Kidney glomerular epithelial cell (primary cell): ENCODE measurements around the gene SEMA6A.

ENCODE experiments used
- DNase-seq: peaks from one replicate; lab custom pipeline; 2025; lab: John Stamatoyannopoulos, UW

Gene SEMA6A

GRCh38 chr5:116522356-116523136 is 52.1 kb downstream of the SEMA6A start:
- DNase-seq: no peak

- DNase-seq: no peak
These were observed 53.3 kb downstream of the SEMA6A start for GRCh38 chr5:116521173-116521872.

- DNase-seq: no peak
These were observed 53.9 kb downstream of the SEMA6A start for GRCh38 chr5:116520771-116521170.

- DNase-seq: no peak
These were observed 56.2 kb downstream of the SEMA6A start for GRCh38 chr5:116518423-116518822.

- DNase-seq: no peak
These were observed 57.1 kb downstream of the SEMA6A start for GRCh38 chr5:116517488-116517887.

GRCh38 chr5:116516021-116516420 is 58.6 kb downstream of the SEMA6A start:
- no peak for DNase-seq

- no peak for DNase-seq
These were observed 60.1 kb downstream of the SEMA6A start for GRCh38 chr5:116514421-116514970.

- no peak for DNase-seq
These were observed 64.1 kb downstream of the SEMA6A start for GRCh38 chr5:116510517-116510916.

- DNase-seq: no peak
These were observed 65.0 kb downstream of the SEMA6A start for GRCh38 chr5:116509483-116510244.

GRCh38 chr5:116508835-116509234 is 65.8 kb downstream of the SEMA6A start:
- no peak for DNase-seq

- no peak for DNase-seq
These were observed 66.5 kb downstream of the SEMA6A start for GRCh38 chr5:116507941-116508655.

GRCh38 chr5:116507051-116507537 is 67.5 kb downstream of the SEMA6A start:
- DNase-seq: no peak

GRCh38 chr5:116506488-116506887 is 68.1 kb downstream of the SEMA6A start:
- no peak for DNase-seq

- no peak for DNase-seq
These were observed 69.9 kb downstream of the SEMA6A start for GRCh38 chr5:116504593-116505166.

- no peak for DNase-seq
These were observed 72.0 kb downstream of the SEMA6A start for GRCh38 chr5:116502616-116503015.

- no peak for DNase-seq
These were observed 72.5 kb downstream of the SEMA6A start for GRCh38 chr5:116502138-116502537.

GRCh38 chr5:116498503-116499048 is 76.0 kb downstream of the SEMA6A start:
- no peak for DNase-seq

GRCh38 chr5:116497631-116498030 is 77.0 kb downstream of the SEMA6A start:
- DNase-seq: no peak

- no peak for DNase-seq
These were observed 78.8 kb downstream of the SEMA6A start for GRCh38 chr5:116495786-116496357.

GRCh38 chr5:116494784-116495450 is 79.7 kb downstream of the SEMA6A start:
- no peak for DNase-seq
